GM19438 (cell line): ENCODE data around the gene FAM216B.
"Not testable (repeated sequence)": the region's sequence is repeated elsewhere in the genome, so short reads cannot be mapped to it uniquely, and the experiment has no call there.

Source experiments
- ATAC-seq: cut with Tn5 transposase; IDR thresholded peaks from one replicate; pipeline ENCODE4 v1.9.1; 2021; ENCODE audit warnings: low read depth; ENCODE audit not compliant: unreplicated experiment

The FAM216B gene

GRCh38 chr13:42777467-42777866 is 3.9 kb upstream of the FAM216B start:
- ATAC-seq = no peak

GRCh38 chr13:42780044-42780443 is 1.3 kb upstream of the FAM216B start:
- no peak for ATAC-seq

GRCh38 chr13:42786715-42787114 is 5.3 kb downstream of the FAM216B start:
- ATAC-seq = no peak

GRCh38 chr13:42788601-42789000 is 7.2 kb downstream of the FAM216B start:
- no peak for ATAC-seq

GRCh38 chr13:42792154-42792553 is 10.8 kb downstream of the FAM216B start:
- no peak for ATAC-seq

- no peak for ATAC-seq
Observed at GRCh38 chr13:42794577-42795275, 13.3 kb downstream of the FAM216B start.

GRCh38 chr13:42795666-42796065 is 14.3 kb downstream of the FAM216B start:
- no peak for ATAC-seq

GRCh38 chr13:42796747-42797356 is 15.5 kb downstream of the FAM216B start:
- no peak for ATAC-seq

GRCh38 chr13:42798118-42798517 is 16.7 kb downstream of the FAM216B start:
- ATAC-seq = no peak

GRCh38 chr13:42800109-42800643 is 18.8 kb downstream of the FAM216B start:
- ATAC-seq = no peak

- ATAC-seq = peak; percentile 18
Observed at GRCh38 chr13:42803563-42804204, 22.3 kb downstream of the FAM216B start.

GRCh38 chr13:42804244-42804874 is 23.0 kb downstream of the FAM216B start:
- ATAC-seq = peak; percentile 78

- no peak for ATAC-seq
Observed at GRCh38 chr13:42807241-42807640, 25.9 kb downstream of the FAM216B start.

GRCh38 chr13:42807866-42808265 is 26.5 kb downstream of the FAM216B start:
- ATAC-seq = no peak

GRCh38 chr13:42808341-42808940 is 27.1 kb downstream of the FAM216B start:
- no peak for ATAC-seq

GRCh38 chr13:42812316-42812715 is 30.9 kb downstream of the FAM216B start:
- no peak for ATAC-seq

- no peak for ATAC-seq
Observed at GRCh38 chr13:42814868-42815267, 33.5 kb downstream of the FAM216B start.

- ATAC-seq = no peak
Observed at GRCh38 chr13:42815681-42816080, 34.3 kb downstream of the FAM216B start.

GRCh38 chr13:42816538-42816937 is 35.2 kb downstream of the FAM216B start:
- ATAC-seq = no peak

GRCh38 chr13:42819687-42820086 is 38.3 kb downstream of the FAM216B start:
- ATAC-seq = not testable (repeated sequence)

- no peak for ATAC-seq
Observed at GRCh38 chr13:42820451-42820850, 39.1 kb downstream of the FAM216B start.
